Ectodermal cell (in vitro differentiated cells): ENCODE results near the gene ICA1.
"Not testable (repeated sequence)": the region's sequence is repeated elsewhere in the genome, so short reads cannot be mapped to it uniquely, and the experiment has no call there.

Experiments
- H3K27ac ChIP-seq: 2 replicates; pipeline ENCODE4 v1.7.0; 2013; ENCODE audit warnings: mild to moderate bottlenecking, low read depth, low read length; ENCODE audit not compliant: insufficient read depth, poor library complexity, severe bottlenecking
- H3K27me3 ChIP-seq: 2 replicates; pipeline ENCODE4 v1.7.0; 2013; ENCODE audit warnings: mild to moderate bottlenecking, low read length; ENCODE audit not compliant: insufficient read depth, control insufficient read depth, poor library complexity, severe bottlenecking
- H3K36me3 ChIP-seq: one replicate; pipeline ENCODE4 v1.7.0; 2013; ENCODE audit warnings: low read length; ENCODE audit not compliant: control insufficient read depth, insufficient read depth
- H3K4me1 ChIP-seq: one replicate; pipeline ENCODE4 v1.7.0; 2013; ENCODE audit warnings: low read length; ENCODE audit not compliant: control insufficient read depth, insufficient read depth
- H3K4me3 ChIP-seq: 2 replicates; pipeline ENCODE4 v1.7.0; 2013; ENCODE audit warnings: low read depth, low read length, control low read depth; ENCODE audit not compliant: insufficient read depth
- H3K9me3 ChIP-seq: 2 replicates; pipeline ENCODE4 v1.7.0; 2013; ENCODE audit warnings: mild to moderate bottlenecking, low read length, moderate library complexity; ENCODE audit not compliant: control insufficient read depth
- WGBS, 2 experiments: methylation state at CpG; one replicate each; pipeline ENCODE4 v1.1.7; 2013; ENCODE audit warnings: missing lambda C conversion rate in 2 of 2; 5-methylcytosine and 5-hydroxymethylcytosine counted together

Gene ICA1

DNA sequence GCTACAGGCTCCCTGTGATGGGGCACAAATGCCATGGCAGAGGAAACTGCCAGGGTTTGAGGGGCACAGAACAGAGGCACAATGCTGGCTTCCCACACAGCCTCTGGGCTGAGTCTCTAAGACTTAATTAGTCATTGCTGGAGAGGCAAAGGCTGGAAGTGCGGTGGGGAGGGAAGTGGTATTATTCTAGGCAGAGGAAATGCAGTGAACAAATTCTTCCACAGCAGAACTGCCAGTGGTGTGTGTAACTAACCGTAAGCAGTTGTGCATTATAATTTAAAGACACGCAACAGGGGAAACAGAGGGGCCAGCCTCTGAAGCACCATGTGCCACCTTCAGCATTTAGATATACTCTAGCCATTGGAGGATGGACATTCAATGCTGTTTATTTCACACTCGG lies 12.8 kb downstream of the ICA1 start:
- Histone ChIP-seq H3K27ac (no peak overlapping the region), H3K4me1 (no peaks in the 10 kb centered on the region), H3K9me3 (no peaks in the 10 kb centered on the region), H3K27me3 (no peaks in the 10 kb centered on the region), H3K36me3 (no peaks in the 10 kb centered on the region), H3K4me3 (no peak overlapping the region)
- 92 to 94% methylated on average over 4 of the region's 4 CpGs for WGBS, 2 experiments

DNA sequence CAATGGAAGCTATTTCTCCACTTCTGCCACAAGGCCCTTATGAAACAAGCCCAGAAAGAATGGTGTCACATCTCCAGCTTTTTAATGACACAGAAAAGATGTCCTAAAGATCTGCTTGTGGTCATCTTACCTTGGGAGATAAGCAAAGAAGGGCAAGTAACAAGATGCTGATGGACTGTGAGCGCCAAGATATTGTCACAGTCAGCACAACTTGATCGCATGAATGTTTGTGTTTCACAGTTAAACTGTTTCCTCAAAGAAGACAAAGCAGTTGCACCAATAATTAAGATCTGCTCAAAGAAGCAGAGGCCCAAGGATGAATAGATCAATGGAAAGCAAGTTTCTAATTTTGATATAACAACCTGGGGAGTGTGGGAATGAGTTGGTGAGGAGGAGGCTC lies 15.9 kb downstream of the ICA1 start:
- no peaks in the 10 kb centered on the region for H3K36me3 ChIP-seq
- H3K4me1 ChIP-seq = no peaks in the 10 kb centered on the region
- H3K27me3 ChIP-seq = no peaks in the 10 kb centered on the region
- H3K4me3 ChIP-seq = no peak overlapping the region
- no peak overlapping the region for H3K27ac ChIP-seq
- 96 to 98% methylated on average over 2 of the region's 2 CpGs for WGBS, 2 experiments
- no peaks in the 10 kb centered on the region for H3K9me3 ChIP-seq

DNA sequence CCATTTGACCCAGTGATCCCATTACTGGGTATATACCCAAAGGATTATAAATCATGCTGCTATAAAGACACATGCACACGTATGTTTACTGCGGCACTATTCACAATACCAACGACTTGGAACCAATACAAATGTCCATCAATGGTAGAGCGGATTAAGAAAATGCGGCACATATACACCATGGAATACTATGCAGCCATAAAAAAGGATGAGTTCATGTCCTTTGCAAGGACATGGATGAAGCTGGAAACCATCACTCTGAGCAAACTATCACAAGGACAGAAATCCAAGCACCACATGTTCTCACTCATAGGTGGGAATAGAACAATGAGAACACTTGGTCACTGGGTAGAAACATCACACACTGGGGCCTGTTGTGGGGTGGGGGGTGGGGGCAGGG lies 16.9 kb downstream of the ICA1 start:
- H3K4me3 ChIP-seq, H3K4me1 ChIP-seq, H3K27ac ChIP-seq, H3K36me3 ChIP-seq, H3K27me3 ChIP-seq, H3K9me3 ChIP-seq: not testable (repeated sequence)
- WGBS, 2 experiments = 94 to 95% methylated on average over 5 of the region's 5 CpGs

DNA sequence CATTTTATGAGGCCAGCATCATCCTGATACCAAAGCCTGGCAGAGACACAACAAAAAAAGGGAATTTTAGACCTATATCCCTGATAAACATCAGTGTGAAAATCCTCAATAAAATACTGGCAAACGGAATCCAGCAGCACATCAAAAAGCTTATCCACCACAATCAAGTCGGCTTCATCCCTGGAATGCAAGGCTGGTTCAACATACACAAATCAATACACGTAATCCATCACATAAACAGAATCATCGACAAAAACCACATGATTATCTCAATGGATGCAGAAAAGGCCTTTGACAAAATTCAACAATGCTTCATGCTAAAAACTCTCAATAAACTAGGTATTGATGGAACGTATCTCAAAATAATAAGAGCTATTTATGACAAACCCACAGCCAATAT lies 18.9 kb downstream of the ICA1 start:
- not testable (repeated sequence) for H3K27ac ChIP-seq, H3K9me3 ChIP-seq, H3K4me3 ChIP-seq, H3K4me1 ChIP-seq, H3K36me3 ChIP-seq, H3K27me3 ChIP-seq
- WGBS, 2 experiments = 94 to 97% methylated on average over 4 to 5 of the region's 5 CpGs

DNA sequence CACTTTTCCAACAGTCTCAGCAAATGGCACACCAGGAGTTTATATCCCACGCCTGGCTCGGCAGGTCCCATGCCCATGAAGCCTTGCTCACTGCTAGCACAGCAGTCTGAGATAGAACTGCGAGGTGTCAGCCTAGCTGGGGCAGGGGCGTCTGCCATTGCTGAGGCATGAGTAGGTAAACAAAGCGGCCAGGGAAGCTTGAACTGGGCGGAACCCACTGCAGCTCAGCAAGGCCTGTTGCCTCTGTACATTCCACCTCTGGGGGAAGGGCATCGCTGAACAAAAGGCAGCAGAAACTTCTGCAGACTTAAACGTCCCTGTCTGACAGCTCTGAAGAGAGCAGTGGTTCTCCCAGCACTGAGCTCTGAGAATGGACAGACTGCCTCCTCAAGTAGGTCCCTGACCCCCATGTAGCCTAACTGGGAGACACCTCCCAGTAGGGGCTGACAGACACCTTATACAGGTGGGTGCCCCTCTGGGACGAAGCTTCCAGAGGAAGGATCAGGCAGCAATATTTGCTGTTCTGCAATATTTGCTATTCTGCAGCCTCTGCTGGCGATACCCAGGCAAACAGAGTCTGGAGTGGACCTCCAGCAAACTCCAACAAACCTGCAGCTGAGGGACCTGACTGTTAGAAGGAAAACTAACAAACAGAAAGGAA lies 22.1 kb downstream of the ICA1 start:
- H3K4me1 ChIP-seq, H3K27me3 ChIP-seq, H3K9me3 ChIP-seq, H3K27ac ChIP-seq, H3K36me3 ChIP-seq, H3K4me3 ChIP-seq: not testable (repeated sequence)
- 79 to 80% methylated on average over 10 of the region's 10 CpGs for WGBS, 2 experiments

DNA sequence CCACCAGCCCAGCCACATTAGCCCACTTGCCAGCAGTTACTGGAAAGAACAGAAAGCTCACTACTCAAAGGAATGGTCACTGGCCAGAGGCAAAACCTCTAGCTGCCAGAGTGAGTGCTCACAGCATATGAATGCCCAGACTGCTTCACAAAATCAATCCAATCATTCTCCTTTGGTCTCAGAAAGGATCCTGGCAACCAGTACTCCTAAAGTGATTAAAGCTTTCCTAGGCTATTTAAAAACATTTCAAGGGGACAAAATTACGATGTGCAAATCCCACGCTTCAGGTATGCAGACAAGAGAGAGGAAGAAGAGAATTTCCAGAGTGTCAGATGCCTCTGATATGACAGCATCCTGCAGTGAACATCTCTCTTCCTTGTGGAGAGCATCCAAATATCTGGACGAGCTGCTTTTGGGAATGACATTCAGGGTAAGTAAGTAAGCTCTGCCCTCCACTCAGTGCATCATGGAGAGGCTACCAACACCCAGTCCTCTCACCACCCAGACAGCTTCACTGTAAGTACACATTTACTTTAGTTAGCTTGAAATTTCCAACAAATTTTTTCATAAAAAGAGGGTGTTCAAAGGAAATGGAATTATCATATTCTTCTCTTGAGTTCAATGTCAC lies 25.1 kb downstream of the ICA1 start:
- Histone ChIP-seq H3K36me3 (no peaks in the 10 kb centered on the region), H3K27me3 (no peaks in the 10 kb centered on the region), H3K4me1 (no peaks in the 10 kb centered on the region), H3K27ac (no peak overlapping the region), H3K4me3 (no peak overlapping the region), H3K9me3 (no peaks in the 10 kb centered on the region)
- 91 to 92% methylated on average over 3 of the region's 3 CpGs for WGBS, 2 experiments

DNA sequence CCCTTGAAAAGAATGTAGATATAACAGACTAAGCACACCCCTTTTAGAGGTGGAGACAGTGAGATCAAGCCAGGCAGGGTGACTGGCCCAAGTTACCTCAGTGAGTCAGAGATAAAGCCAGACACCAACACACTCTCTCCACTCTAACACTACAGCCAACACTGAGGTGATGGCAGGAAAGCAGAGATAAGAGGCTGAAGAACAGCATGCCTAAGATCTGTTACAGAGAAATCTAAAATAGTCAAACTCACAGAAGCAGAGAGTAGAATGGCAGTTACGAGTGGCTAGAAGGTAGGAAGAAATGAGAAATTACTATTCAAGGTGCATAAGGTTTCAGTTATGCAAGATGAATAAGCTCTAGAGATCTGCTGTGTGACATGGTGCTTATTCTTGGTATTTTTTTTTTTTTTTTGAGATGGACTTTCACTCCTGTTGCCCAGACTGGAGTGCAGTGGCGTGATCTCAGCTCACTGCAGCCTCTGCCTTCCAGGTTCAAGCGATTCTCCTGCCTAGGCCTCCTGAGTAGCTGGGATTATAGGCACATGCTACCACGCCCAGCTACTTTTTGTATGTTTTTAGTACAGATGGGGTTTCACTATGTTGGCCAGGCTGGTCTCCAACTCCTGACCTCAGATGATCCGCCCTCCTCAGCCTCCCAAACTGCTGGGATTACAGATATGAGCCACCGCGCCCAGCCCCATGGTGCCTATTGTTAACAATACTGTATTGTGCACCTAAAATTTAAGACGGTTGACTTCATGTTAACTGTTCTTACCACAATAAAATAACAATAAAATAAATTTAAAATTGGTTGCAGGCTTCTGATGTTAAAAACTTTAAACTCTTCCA lies 28.7 kb downstream of the ICA1 start:
- no peaks in the 10 kb centered on the region for H3K9me3 ChIP-seq
- 81 to 82% methylated on average over 7 to 8 of the region's 8 CpGs for WGBS, 2 experiments

DNA sequence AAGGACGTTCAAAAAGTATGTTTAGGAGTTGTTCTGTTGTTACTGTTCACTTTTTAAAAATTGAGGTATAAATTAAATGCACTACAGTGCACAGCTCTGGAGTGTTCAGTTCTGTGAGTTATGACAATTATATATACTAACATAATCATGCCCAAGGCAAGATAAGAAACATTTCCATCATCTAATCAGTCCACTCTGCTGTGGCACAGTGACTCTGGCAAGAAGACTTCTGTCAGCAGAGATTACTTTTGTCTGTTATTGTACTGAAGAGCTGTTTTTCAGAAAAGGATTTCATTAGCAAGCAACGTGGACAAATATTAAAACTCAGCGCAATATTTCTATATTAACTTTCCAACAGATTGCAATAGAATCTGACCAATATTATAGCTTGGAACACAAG lies 32.0 kb downstream of the ICA1 start:
- 100% methylated on average over 2 of the region's 3 CpGs for WGBS, 2 experiments

More for the DNA sequence above, 28.7 kb downstream of the ICA1 start:
- no peaks in the 10 kb centered on the region for H3K4me1 ChIP-seq
- H3K36me3 ChIP-seq = no peaks in the 10 kb centered on the region
- no peak overlapping the region for H3K27ac ChIP-seq
- H3K4me3 ChIP-seq = no peak overlapping the region
- no peaks in the 10 kb centered on the region for H3K27me3 ChIP-seq

DNA sequence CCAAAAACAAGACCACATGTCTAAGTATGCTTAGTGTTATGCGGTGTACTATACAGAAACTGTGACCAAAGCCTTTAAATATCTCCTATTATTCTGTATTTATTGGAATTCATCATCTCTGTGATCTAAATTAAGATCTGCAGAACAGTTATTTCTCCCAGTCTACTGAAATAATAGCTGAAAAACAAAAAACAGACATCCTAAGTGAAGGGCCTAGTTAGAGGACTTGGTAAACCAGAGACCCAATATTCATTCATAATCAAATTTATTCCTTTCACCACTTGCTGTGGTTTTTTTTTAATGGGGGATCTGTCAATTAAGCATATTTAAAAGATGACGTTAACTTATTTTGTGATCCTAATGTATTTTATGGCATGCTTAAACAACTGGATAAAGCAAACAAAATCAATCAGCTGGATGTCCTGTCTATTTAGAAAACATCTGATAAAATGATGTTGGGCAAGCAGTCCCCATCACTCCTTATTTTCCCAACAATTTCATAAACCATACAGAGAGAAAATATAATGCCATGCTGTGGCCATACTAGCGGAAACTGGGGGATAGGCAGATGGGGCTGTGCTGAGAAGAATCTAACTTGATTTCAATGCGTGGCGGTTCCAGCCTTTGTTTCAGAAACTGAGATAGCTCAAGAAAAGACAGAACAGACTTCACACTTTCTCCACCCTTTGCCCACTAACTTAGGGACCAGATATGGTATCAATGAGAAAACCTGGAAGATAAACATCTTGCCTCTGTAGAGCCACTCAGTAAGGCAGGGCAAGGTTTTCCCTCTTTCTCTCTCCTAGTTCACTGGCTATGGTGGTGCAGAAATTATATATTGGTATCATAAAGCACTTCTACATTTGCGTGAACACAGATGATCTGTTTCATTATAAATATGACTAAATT lies 32.9 kb downstream of the ICA1 start:
- H3K9me3 ChIP-seq = no peaks in the 10 kb centered on the region
- H3K36me3 ChIP-seq = no peaks in the 10 kb centered on the region
- H3K27ac ChIP-seq = no peak overlapping the region
- no peaks in the 10 kb centered on the region for H3K27me3 ChIP-seq
- no peaks in the 10 kb centered on the region for H3K4me1 ChIP-seq
- 94 to 96% methylated on average over 3 to 5 of the region's 6 CpGs for WGBS, 2 experiments
- H3K4me3 ChIP-seq = no peak overlapping the region

More for the DNA sequence above, 32.0 kb downstream of the ICA1 start:
- Histone ChIP-seq H3K27ac (no peak overlapping the region), H3K4me3 (no peak overlapping the region), H3K36me3 (no peaks in the 10 kb centered on the region), H3K27me3 (no peaks in the 10 kb centered on the region), H3K4me1 (no peaks in the 10 kb centered on the region), H3K9me3 (no peaks in the 10 kb centered on the region)

DNA sequence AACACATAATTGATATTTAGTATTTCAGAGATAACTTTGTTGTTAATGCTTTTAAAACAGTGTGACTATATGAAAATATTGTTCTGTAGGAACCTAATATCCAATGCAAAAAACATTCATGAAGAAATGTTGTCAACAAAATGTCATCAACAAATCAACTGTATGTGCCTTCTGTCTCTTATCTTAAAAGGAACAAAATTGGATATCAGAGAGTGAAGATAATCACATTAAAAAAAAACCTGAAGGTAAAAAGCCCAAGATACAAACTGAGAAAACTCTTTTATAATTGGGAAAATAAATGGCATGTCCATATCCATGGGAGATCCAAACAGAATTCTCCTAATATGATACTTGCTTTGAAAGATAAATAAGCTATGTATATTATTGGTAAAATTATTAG lies 33.9 kb downstream of the ICA1 start:
- Histone ChIP-seq H3K27ac (no peak overlapping the region), H3K27me3 (no peaks in the 10 kb centered on the region), H3K4me3 (no peak overlapping the region), H3K4me1 (no peaks in the 10 kb centered on the region), H3K36me3 (no peaks in the 10 kb centered on the region), H3K9me3 (no peaks in the 10 kb centered on the region)
